Spleen (tissue), 7 donors: ENCODE measurements around the gene KDM4F.
"Not testable (repeated sequence)": the region's sequence is repeated elsewhere in the genome, so short reads cannot be mapped to it uniquely, and the experiment has no call there.

ENCODE experiments used
- POLR2A ChIP-seq, 3 donors: fragments of 450-650 bp; IDR thresholded peaks; one replicate each; pipeline ENCODE4 v1.5.1; 2017; ENCODE audit warnings: antibody characterized with exemption in 3 of 3, mild to moderate bottlenecking in 1 of 3
- POLR2AphosphoS5 ChIP-seq, 3 donors: sonication (generic); formaldehyde crosslinking; IDR thresholded peaks; one replicate each; pipeline ENCODE4 v1.5.1; 2017; ENCODE audit warnings: antibody characterized with exemption in 3 of 3
- TF ChIP-seq, protein P1 (sequence below), 11 experiments: fragments of 200-600 bp in 7 of 11; fragments of 450-650 bp in 4 of 11; sonication (generic) in 4 of 11; IDR thresholded peaks in 8 of 11; conservative IDR thresholded peaks in 3 of 11; 1 replicate in 7 of 11; 2 replicates in 4 of 11; pipeline versions ENCODE4 v1.4.0 to v1.8.0; 2016 to 2021; ENCODE audit warnings: antibody characterized with exemption in 11 of 11, inconsistent platforms in 4 of 11, mild to moderate bottlenecking in 1 of 11
- donor health status: DM: no; HTN: no; CAD: no; lungs with moderate emphysema.
- donor health status: DM: no; HTN: no; CAD: no.
- donor health status: DM: no; HTN: no; CAD: no.

DNA sequence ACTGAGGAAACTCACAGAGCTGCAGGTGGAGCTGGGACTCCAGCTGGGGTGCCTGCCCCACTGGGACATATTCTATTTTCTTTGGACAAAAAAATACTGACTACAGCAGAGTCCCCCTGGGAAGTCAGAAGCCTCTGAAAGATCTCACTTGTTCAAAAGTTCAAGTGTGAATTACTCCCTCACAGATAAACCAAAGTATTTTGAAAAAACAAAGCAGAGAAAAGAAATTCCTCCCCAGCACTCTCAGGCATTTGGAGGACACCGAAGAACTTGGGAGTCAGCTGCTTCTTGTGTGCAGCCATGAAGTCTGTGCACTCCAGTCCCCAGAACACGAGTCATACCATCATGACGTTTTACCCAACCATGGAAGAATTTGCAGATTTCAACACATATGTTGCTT lies at the start of gene KDM4F:
- TF ChIP-seq POLR2A, POLR2AphosphoS5 (IDR thresholded peaks at IDR 0.05): not testable (repeated sequence)
- TF ChIP-seq, protein P1, sequence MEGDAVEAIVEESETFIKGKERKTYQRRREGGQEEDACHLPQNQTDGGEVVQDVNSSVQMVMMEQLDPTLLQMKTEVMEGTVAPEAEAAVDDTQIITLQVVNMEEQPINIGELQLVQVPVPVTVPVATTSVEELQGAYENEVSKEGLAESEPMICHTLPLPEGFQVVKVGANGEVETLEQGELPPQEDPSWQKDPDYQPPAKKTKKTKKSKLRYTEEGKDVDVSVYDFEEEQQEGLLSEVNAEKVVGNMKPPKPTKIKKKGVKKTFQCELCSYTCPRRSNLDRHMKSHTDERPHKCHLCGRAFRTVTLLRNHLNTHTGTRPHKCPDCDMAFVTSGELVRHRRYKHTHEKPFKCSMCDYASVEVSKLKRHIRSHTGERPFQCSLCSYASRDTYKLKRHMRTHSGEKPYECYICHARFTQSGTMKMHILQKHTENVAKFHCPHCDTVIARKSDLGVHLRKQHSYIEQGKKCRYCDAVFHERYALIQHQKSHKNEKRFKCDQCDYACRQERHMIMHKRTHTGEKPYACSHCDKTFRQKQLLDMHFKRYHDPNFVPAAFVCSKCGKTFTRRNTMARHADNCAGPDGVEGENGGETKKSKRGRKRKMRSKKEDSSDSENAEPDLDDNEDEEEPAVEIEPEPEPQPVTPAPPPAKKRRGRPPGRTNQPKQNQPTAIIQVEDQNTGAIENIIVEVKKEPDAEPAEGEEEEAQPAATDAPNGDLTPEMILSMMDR (IDR thresholded peaks at IDR 0.05 in 8 of 11, conservative IDR thresholded peaks at IDR 0.05 in 3 of 11): not testable (repeated sequence)
